Measurements from ENCODE around the gene FYN.

Gene FYN

DNA sequence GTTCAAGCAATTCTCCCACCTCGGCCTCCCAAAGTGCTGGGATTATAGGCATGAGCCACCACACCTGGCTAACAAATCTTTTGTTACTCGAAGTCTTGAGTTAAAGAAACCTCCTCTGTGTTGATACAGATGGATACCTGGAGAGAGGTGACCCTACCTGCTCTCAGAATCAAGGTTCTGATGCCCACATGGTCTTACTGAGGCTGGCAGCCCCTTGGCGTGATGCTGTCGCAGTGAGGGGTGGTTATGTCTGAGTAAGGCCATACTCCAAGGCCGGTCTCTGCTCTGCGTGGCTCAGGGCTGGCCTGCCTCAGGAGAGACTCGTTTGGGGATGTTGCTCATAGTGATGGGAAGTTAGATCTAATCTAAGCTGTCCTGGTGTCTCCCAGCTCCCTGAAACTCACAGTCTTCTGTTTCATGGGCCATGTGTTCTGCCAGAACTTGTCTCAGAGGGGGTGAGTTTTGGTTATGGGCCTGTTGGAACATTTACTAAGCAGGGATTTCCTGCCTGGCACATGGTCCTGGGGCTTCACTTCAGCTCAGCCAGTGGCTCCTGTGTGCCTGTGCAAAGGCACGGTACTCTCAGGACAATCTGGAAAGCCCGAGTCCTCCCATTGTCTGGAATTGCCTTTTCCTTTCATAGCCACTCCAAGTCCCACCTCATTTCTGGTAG lies 250.1 kb downstream of the FYN start:
- no peaks in the 10 kb centered on the region for H3K36me3 ChIP-seq (ENCODE audit: low read length)
- H3K79me2 ChIP-seq (ENCODE audit: insufficient read depth, low read length) = no peaks in the 10 kb centered on the region
- no peak overlapping the region for H3K9ac ChIP-seq (ENCODE audit: low read length)
- TF ChIP-seq EZH2phosphoT487 (conservative IDR thresholded peaks at IDR 0.05; ENCODE audit: low read length) = no peak
- TF ChIP-seq, protein P1, sequence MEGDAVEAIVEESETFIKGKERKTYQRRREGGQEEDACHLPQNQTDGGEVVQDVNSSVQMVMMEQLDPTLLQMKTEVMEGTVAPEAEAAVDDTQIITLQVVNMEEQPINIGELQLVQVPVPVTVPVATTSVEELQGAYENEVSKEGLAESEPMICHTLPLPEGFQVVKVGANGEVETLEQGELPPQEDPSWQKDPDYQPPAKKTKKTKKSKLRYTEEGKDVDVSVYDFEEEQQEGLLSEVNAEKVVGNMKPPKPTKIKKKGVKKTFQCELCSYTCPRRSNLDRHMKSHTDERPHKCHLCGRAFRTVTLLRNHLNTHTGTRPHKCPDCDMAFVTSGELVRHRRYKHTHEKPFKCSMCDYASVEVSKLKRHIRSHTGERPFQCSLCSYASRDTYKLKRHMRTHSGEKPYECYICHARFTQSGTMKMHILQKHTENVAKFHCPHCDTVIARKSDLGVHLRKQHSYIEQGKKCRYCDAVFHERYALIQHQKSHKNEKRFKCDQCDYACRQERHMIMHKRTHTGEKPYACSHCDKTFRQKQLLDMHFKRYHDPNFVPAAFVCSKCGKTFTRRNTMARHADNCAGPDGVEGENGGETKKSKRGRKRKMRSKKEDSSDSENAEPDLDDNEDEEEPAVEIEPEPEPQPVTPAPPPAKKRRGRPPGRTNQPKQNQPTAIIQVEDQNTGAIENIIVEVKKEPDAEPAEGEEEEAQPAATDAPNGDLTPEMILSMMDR (IDR thresholded peaks at IDR 0.05; ENCODE audit: insufficient read depth, low read length, poor library complexity, severe bottlenecking) = no peak
- no peak overlapping the region for H3K27ac ChIP-seq (ENCODE audit: low read depth, low read length)
- H3K9me2 ChIP-seq (replicated peaks; ENCODE audit: insufficient read depth, low read length) = no peaks in the 10 kb centered on the region
- H3K9me3 ChIP-seq (ENCODE audit: insufficient read depth, low read length) = no peaks in the 10 kb centered on the region
- no peak overlapping the region for H3K4me3 ChIP-seq (ENCODE audit: insufficient read depth, low read length, poor library complexity, severe bottlenecking)
- no peaks in the 10 kb centered on the region for H3K27me3 ChIP-seq (ENCODE audit: low read length)
- no peak overlapping the region for H3K4me2 ChIP-seq (ENCODE audit: low read depth, low read length, poor library complexity, severe bottlenecking)
- no peak overlapping the region for H2AFZ ChIP-seq (ENCODE audit: low read depth, low read length, severe bottlenecking)
- no peaks in the 10 kb centered on the region for H3F3A ChIP-seq (ENCODE audit: insufficient read depth)
- H4K20me1 ChIP-seq (ENCODE audit: low read depth, low read length) = no peaks in the 10 kb centered on the region

DNA sequence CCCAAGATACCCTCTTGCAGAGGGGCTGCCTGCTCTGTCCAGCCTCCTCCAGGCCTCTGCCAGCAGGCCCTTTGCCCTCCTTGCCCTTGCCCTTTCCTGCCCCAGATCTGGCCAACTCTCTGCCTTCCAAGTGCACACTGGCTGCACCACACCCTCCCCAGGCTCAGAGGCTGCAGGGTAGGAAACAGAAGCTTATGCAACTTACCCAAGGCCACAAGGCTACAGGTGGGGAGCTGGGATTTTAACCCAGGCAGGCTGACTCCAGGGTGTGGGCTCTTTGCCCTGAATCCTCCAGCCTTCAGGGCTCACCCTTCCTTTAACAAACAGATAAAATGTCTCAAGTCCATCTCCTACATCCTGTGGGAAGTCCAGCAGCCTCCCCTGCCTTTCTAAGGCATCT lies 253.1 kb downstream of the FYN start:
- Histone ChIP-seq H3K27ac (ENCODE audit: low read depth, low read length) (no peak overlapping the region), H3K9me3 (ENCODE audit: insufficient read depth, low read length) (no peaks in the 10 kb centered on the region), H3K9ac (ENCODE audit: low read length) (no peak overlapping the region), H2AFZ (ENCODE audit: low read depth, low read length, severe bottlenecking) (no peak overlapping the region), H3K36me3 (ENCODE audit: low read length) (no peaks in the 10 kb centered on the region), H3K9me2 (replicated peaks; ENCODE audit: insufficient read depth, low read length) (no peaks in the 10 kb centered on the region), H3F3A (ENCODE audit: insufficient read depth) (no peaks in the 10 kb centered on the region), H4K20me1 (ENCODE audit: low read depth, low read length) (no peaks in the 10 kb centered on the region), H3K27me3 (ENCODE audit: low read length) (no peaks in the 10 kb centered on the region), H3K4me2 (ENCODE audit: low read depth, low read length, poor library complexity, severe bottlenecking) (no peak overlapping the region), H3K4me3 (ENCODE audit: insufficient read depth, low read length, poor library complexity, severe bottlenecking) (no peak overlapping the region), H3K79me2 (ENCODE audit: insufficient read depth, low read length) (no peaks in the 10 kb centered on the region)
- no peak for TF ChIP-seq EZH2phosphoT487 (conservative IDR thresholded peaks at IDR 0.05; ENCODE audit: low read length)
- TF ChIP-seq, protein P1 (IDR thresholded peaks at IDR 0.05; ENCODE audit: insufficient read depth, low read length, poor library complexity, severe bottlenecking) = no peak

DNA sequence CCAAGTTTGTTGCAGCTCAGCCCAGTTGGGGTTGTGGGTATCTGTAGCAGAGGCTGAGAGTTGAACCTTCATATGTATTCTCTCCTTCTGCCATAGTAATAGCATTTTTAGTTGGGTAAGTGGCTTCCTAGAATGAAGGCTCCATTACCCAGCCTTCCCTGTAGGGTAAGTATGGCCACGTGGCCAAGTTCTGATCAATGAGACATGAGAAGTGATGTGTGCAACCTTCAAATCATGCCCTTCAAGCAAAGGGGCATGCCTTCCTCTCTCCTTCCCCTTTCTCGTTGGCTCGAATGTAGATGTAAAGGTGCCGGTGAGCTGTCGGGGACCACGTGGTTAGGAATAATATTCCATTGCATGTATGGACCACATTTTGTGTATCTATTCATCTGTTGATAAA lies 254.8 kb downstream of the FYN start:
- Histone ChIP-seq H3K9ac (ENCODE audit: low read length) (no peak overlapping the region), H3K4me3 (ENCODE audit: insufficient read depth, low read length, poor library complexity, severe bottlenecking) (no peak overlapping the region), H3K36me3 (ENCODE audit: low read length) (no peaks in the 10 kb centered on the region), H3K27ac (ENCODE audit: low read depth, low read length) (no peak overlapping the region), H3K4me2 (ENCODE audit: low read depth, low read length, poor library complexity, severe bottlenecking) (no peak overlapping the region), H3K27me3 (ENCODE audit: low read length) (no peaks in the 10 kb centered on the region), H3F3A (ENCODE audit: insufficient read depth) (no peaks in the 10 kb centered on the region), H2AFZ (ENCODE audit: low read depth, low read length, severe bottlenecking) (no peak overlapping the region), H4K20me1 (ENCODE audit: low read depth, low read length) (no peaks in the 10 kb centered on the region), H3K79me2 (ENCODE audit: insufficient read depth, low read length) (no peaks in the 10 kb centered on the region), H3K9me3 (ENCODE audit: insufficient read depth, low read length) (no peaks in the 10 kb centered on the region), H3K9me2 (replicated peaks; ENCODE audit: insufficient read depth, low read length) (no peaks in the 10 kb centered on the region)
- TF ChIP-seq, protein P1 (IDR thresholded peaks at IDR 0.05; ENCODE audit: insufficient read depth, low read length, poor library complexity, severe bottlenecking) = no peak
- TF ChIP-seq EZH2phosphoT487 (conservative IDR thresholded peaks at IDR 0.05; ENCODE audit: low read length) = no peak

Measured in SU-DHL-6 (cell line).